Breast epithelium (tissue), 4 donors: ENCODE data around the gene MTMR2. TPM values are rescaled to one million over a fixed set of nuclear protein-coding genes. Genes with fewer than 3 reads are reported as not detected.

ENCODE experiments used
- DNase-seq, 2 donors: peaks; one replicate each; pipeline ENCODE4 v3.0.0-alpha.2; 2019; ENCODE audit warnings: low spot score in 2 of 2
- H3K27ac ChIP-seq, 2 donors: fragments of 200-600 bp; sonication (generic) in 1 of 2; one replicate each; pipeline ENCODE4 v1.5.1; 2016 to 2019; ENCODE audit warnings: mild to moderate bottlenecking in 1 of 2
- H3K27me3 ChIP-seq, 2 donors: fragments of 200-600 bp; sonication (generic) in 1 of 2; one replicate each; pipeline versions ENCODE4 v1.5.1 to v1.6.0; 2017 to 2019; ENCODE audit warnings: control low read depth in 1 of 2, mild to moderate bottlenecking in 1 of 2
- H3K36me3 ChIP-seq: fragments of 200-600 bp; one replicate; pipeline ENCODE4 v1.5.1; 2019
- H3K4me1 ChIP-seq, 2 donors: fragments of 200-600 bp; sonication (generic); one replicate each; pipeline ENCODE4 v1.5.1; 2016 to 2019; ENCODE audit warnings: control low read depth in 1 of 2
- H3K4me3 ChIP-seq, 3 donors: fragments of 200-600 bp; sonication (generic); 1 replicate in 2 of 3; 2 replicates in 1 of 3; pipeline ENCODE4 v1.5.1; 2016 to 2019; ENCODE audit warnings: mild to moderate bottlenecking in 3 of 3, moderate library complexity in 2 of 3
- H3K9me3 ChIP-seq, 2 donors: fragments of 200-600 bp; sonication (generic) in 1 of 2; one replicate each; pipeline ENCODE4 v1.5.1; 2016 to 2019; ENCODE audit warnings: control low read depth in 1 of 2
- POLR2A ChIP-seq: fragments of 450-650 bp; IDR thresholded peaks from one replicate; pipeline ENCODE4 v1.6.1; 2016; ENCODE audit warnings: antibody characterized with exemption, mild to moderate bottlenecking, moderate library complexity
- POLR2AphosphoS5 ChIP-seq, 3 donors: sonication (generic); formaldehyde crosslinking; IDR thresholded peaks; one replicate each; pipeline ENCODE4 v1.6.1; 2017; ENCODE audit warnings: antibody characterized with exemption in 3 of 3
- intact Hi-C: fragments of 100-400 bp; cut with DNase I; formaldehyde crosslinking; loops from one replicate; pipeline ENCODE4 v1.15.1; 2023; ENCODE audit warnings: low total_unique reads
- total RNA-seq, 3 donors: library from RNA; depleted of rRNA; stranded (reverse); fragments of >200 nt; gene quantifications; one replicate each; pipeline ENCODE4 v1.1.0, GENCODE V29; 2016
- TF ChIP-seq, protein P1 (sequence below), 3 donors: fragments of 450-650 bp; IDR thresholded peaks; one replicate each; pipeline ENCODE4 v1.5.1; 2016 to 2017; ENCODE audit warnings: antibody characterized with exemption in 3 of 3, mild to moderate bottlenecking in 3 of 3, moderate library complexity in 3 of 3

MTMR2 gene
- total RNA-seq, 3 donors from 2014 or later: 20.3 to 28.4 (median 20.5) TPM

DNA sequence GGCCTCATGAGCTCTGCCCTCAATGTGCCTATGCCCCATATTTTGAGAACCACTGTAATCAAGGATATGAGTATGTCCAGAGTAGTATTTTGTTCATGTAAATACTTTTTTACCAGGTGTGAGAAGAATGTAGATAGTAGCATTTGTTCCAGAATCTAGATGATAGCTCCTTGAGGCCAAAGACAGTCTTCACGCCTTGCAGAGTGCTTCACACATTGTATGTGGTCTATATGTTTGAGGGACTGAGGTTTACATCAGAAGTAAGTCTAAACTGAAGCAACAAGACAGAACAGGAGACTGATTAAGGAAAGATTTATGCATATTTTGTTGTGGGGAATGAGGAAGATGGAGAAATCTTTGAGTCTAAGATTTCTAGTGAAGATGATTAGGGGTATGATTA lies 121.1 kb downstream of the MTMR2 start:
- Histone ChIP-seq H3K4me3 (no peak overlapping the region), H3K4me1 (no peaks in the 10 kb centered on the region), H3K9me3 (no peaks in the 10 kb centered on the region), H3K36me3 (no peaks in the 10 kb centered on the region), H3K27ac (no peak overlapping the region), H3K27me3 (no peaks in the 10 kb centered on the region)
- intact Hi-C loops: no loop called here
- TF ChIP-seq POLR2AphosphoS5 (IDR thresholded peaks at IDR 0.05): no peak
- TF ChIP-seq, protein P1, sequence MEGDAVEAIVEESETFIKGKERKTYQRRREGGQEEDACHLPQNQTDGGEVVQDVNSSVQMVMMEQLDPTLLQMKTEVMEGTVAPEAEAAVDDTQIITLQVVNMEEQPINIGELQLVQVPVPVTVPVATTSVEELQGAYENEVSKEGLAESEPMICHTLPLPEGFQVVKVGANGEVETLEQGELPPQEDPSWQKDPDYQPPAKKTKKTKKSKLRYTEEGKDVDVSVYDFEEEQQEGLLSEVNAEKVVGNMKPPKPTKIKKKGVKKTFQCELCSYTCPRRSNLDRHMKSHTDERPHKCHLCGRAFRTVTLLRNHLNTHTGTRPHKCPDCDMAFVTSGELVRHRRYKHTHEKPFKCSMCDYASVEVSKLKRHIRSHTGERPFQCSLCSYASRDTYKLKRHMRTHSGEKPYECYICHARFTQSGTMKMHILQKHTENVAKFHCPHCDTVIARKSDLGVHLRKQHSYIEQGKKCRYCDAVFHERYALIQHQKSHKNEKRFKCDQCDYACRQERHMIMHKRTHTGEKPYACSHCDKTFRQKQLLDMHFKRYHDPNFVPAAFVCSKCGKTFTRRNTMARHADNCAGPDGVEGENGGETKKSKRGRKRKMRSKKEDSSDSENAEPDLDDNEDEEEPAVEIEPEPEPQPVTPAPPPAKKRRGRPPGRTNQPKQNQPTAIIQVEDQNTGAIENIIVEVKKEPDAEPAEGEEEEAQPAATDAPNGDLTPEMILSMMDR (IDR thresholded peaks at IDR 0.05): no peak
- no peak for TF ChIP-seq POLR2A
- DNase-seq: no peak

DNA sequence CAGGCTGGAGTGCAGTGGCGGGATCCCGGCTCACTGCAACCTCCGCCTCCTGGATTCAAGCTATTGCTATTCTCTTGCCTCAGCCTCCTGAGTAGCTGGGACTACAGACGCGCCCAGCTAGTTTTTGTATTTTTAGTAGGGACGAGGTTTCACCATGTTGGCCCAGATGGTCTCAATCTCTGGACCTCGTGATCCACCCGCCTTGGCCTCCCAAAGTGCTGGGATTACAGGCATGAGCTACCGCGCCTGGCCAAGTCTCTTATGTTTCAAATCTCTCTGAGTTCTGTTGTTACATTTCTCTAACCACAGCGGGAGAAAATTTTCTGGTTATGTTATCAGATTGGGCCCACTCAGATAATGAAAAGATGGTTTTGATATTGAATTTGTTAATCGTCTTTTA lies 123.5 kb downstream of the MTMR2 start:
- TF ChIP-seq POLR2A: no peak
- peak in 1 of 3 donors; percentile 51 for TF ChIP-seq POLR2AphosphoS5 (IDR thresholded peaks at IDR 0.05)
- TF ChIP-seq, protein P1 (IDR thresholded peaks at IDR 0.05): no peak

DNA sequence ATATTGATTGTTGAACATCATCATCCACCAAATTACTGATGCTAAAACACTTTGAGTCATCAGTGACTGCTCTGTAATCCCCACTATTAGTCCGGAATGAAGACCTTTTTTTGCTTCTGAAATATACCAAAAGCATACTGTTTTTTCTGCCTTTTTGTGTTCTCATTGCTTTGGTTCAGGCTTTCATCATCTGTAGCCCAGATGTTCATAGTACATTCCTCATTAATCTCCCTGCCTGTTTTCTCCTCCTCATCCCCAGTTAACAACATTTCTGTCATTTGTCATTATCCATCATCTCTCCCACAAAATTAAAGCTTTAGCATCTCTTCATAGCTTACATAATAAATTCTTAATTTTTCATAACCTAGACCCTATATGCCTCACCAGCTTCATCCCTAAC lies 124.4 kb downstream of the MTMR2 start:
- no peak overlapping the region for H3K4me3 ChIP-seq
- H3K9me3 ChIP-seq: no peaks in the 10 kb centered on the region
- no peak for TF ChIP-seq POLR2A
- TF ChIP-seq POLR2AphosphoS5 (IDR thresholded peaks at IDR 0.05): no peak
- TF ChIP-seq, protein P1 (IDR thresholded peaks at IDR 0.05): no peak
- DNase-seq: no peak
- intact Hi-C loops: no loop called here
- no peak overlapping the region for H3K27ac ChIP-seq
- no peaks in the 10 kb centered on the region for H3K36me3 ChIP-seq
- H3K4me1 ChIP-seq: no peaks in the 10 kb centered on the region
- no peaks in the 10 kb centered on the region for H3K27me3 ChIP-seq

More for the DNA sequence above, 123.5 kb downstream of the MTMR2 start:
- DNase-seq: no peak
- Histone ChIP-seq H3K27ac (no peak overlapping the region), H3K27me3 (no peaks in the 10 kb centered on the region), H3K4me1 (no peaks in the 10 kb centered on the region), H3K36me3 (no peaks in the 10 kb centered on the region), H3K4me3 (no peak overlapping the region), H3K9me3 (no peaks in the 10 kb centered on the region)
- intact Hi-C loops: no loop called here

DNA sequence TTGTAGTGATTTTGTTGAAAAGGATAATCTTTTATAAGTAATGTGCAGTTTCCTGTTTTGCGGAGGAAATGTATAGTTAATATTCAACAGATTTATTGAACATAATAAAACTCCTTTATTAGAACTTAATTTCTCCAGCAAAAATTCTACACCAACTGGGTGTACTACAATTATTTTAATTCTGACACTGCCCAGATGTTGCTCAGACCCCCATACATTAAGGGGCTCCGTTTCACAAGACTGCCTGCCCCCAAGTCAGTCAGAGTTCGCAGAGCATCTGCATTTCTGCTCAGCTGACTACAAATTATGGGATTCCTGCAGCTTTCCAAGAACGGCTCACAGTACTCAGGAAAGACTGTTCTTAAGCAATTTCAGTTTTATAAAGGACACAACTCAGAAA lies 127.4 kb downstream of the MTMR2 start:
- TF ChIP-seq POLR2A: no peak
- TF ChIP-seq POLR2AphosphoS5 (IDR thresholded peaks at IDR 0.05): no peak
- TF ChIP-seq, protein P1 (IDR thresholded peaks at IDR 0.05): no peak
- DNase-seq: no peak
- no peaks in the 10 kb centered on the region for H3K27me3 ChIP-seq
- H3K9me3 ChIP-seq: no peaks in the 10 kb centered on the region
- no peaks in the 10 kb centered on the region for H3K36me3 ChIP-seq
- no peak overlapping the region for H3K27ac ChIP-seq
- H3K4me1 ChIP-seq: no peaks in the 10 kb centered on the region
- no peak overlapping the region for H3K4me3 ChIP-seq
- intact Hi-C loops: no loop called here

DNA sequence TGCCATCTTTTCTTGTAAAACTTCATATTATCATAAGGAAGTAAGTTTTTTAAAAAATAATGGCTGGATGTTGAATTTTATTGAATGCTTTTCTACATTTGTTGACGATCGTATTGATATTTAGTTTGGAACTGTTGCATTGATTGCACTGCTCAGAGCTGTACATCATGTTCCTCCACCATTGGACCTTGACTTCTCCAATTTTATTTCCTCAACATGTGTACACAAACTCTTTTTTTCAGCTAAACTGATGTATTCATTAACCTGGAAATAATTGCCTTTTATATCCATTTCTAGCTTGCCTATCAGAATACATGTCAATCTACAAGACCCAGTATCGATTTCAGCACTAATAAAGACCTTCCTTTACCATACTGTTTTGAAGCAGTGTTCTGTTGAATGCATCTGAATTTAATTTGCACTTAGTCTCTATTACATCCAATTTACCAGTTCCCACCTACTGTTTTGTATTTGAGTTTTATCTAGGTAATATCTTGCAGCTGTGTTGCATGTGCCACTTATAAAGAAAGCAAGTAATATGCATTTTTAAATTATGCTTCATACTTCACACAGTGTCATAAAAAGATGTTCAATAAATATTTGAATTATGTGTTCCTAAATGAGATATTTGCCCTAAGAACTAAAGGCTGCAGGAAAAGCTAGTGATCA lies 128.1 kb downstream of the MTMR2 start:
- Histone ChIP-seq H3K4me1 (no peaks in the 10 kb centered on the region), H3K4me3 (no peak overlapping the region), H3K9me3 (no peaks in the 10 kb centered on the region), H3K27ac (no peak overlapping the region), H3K36me3 (no peaks in the 10 kb centered on the region), H3K27me3 (no peaks in the 10 kb centered on the region)
- intact Hi-C loops: no loop called here
- no peak for DNase-seq
- TF ChIP-seq POLR2AphosphoS5 (IDR thresholded peaks at IDR 0.05) (no peak), POLR2A (no peak)
- TF ChIP-seq, protein P1 (IDR thresholded peaks at IDR 0.05): no peak
